Panc1 (cell line): ENCODE measurements around the gene ATG10.

ENCODE experiments used
- CTCF ChIP-seq: fragments of 450-650 bp; IDR thresholded peaks from 2 replicates; pipeline ENCODE4 v1.5.1; 2017; ENCODE audit warnings: mild to moderate bottlenecking
- POLR2AphosphoS5 ChIP-seq: IDR thresholded peaks from 2 replicates; pipeline ENCODE4 v1.6.1; 2012; ENCODE audit warnings: mild to moderate bottlenecking, low read depth, low read length, moderate library complexity
- REST ChIP-seq, 2 experiments: IDR thresholded peaks; 2 replicates each; pipeline ENCODE4 v1.6.1; 2011 to 2012; ENCODE audit warnings: low read depth in 2 of 2, control low read depth in 1 of 2, low read length in 1 of 2, mild to moderate bottlenecking in 1 of 2, moderate library complexity in 1 of 2; ENCODE audit not compliant: insufficient read depth in 1 of 2
- TCF7L2 ChIP-seq: IDR thresholded peaks from 2 replicates; pipeline ENCODE4 v1.6.1; 2011; ENCODE audit warnings: mild to moderate bottlenecking, low read depth, low read length, inconsistent platforms

GRCh38 chr5:82217917-82218316, 246.1 kb downstream of the ATG10 start:
- TF ChIP-seq CTCF (no peak), POLR2AphosphoS5 (no peak), TCF7L2 (no peak), REST (IDR thresholded peaks at IDR 0.05; ENCODE audit: insufficient read depth in 1 of 2, low read depth in 2 of 2, low read length in 1 of 2) (no peak)
